ENCODE data around the gene PDE9A.
"Not testable (repeated sequence)": the region's sequence is repeated elsewhere in the genome, so short reads cannot be mapped to it uniquely, and the experiment has no call there.

The PDE9A gene

GRCh38 chr21:42690586-42690985 lies 37.2 kb downstream of the PDE9A start:
- DNase-seq = no peak

GRCh38 chr21:42691901-42692559 lies 38.6 kb downstream of the PDE9A start:
- DNase-seq = no peak

- DNase-seq = no peak
Observed at GRCh38 chr21:42692688-42693087, 39.3 kb downstream of the PDE9A start.

GRCh38 chr21:42694751-42695696 lies 41.6 kb downstream of the PDE9A start:
- no peak for DNase-seq

- DNase-seq = no peak
Observed at GRCh38 chr21:42695697-42696380, 42.4 kb downstream of the PDE9A start.

- DNase-seq = no peak
Observed at GRCh38 chr21:42696501-42697040, 43.1 kb downstream of the PDE9A start.

GRCh38 chr21:42698733-42699132 lies 45.3 kb downstream of the PDE9A start:
- no peak for DNase-seq

GRCh38 chr21:42699196-42699595 lies 45.8 kb downstream of the PDE9A start:
- no peak for DNase-seq

- DNase-seq = no peak
Observed at GRCh38 chr21:42701706-42702456, 48.5 kb downstream of the PDE9A start.

- no peak for DNase-seq
Observed at GRCh38 chr21:42702720-42703119, 49.3 kb downstream of the PDE9A start.

GRCh38 chr21:42703136-42703908 lies 49.9 kb downstream of the PDE9A start:
- no peak for DNase-seq

GRCh38 chr21:42703965-42704364 lies 50.5 kb downstream of the PDE9A start:
- DNase-seq = no peak

- no peak for DNase-seq
Observed at GRCh38 chr21:42704861-42705260, 51.4 kb downstream of the PDE9A start.

- no peak for DNase-seq
Observed at GRCh38 chr21:42705346-42705745, 51.9 kb downstream of the PDE9A start.

- DNase-seq = no peak
Observed at GRCh38 chr21:42705746-42706374, 52.4 kb downstream of the PDE9A start.

- DNase-seq = no peak
Observed at GRCh38 chr21:42706765-42707164, 53.3 kb downstream of the PDE9A start.

GRCh38 chr21:42707207-42707830 lies 53.9 kb downstream of the PDE9A start:
- no peak for DNase-seq

- no peak for DNase-seq
Observed at GRCh38 chr21:42708107-42708506, 54.7 kb downstream of the PDE9A start.

- not testable (repeated sequence) for DNase-seq
Observed at GRCh38 chr21:42708916-42709315, 55.5 kb downstream of the PDE9A start.

- no peak for DNase-seq
Observed at GRCh38 chr21:42711667-42712066, 58.2 kb downstream of the PDE9A start.

GRCh38 chr21:42715427-42715826 lies 62.0 kb downstream of the PDE9A start:
- not testable (repeated sequence) for DNase-seq
